Measurements from ENCODE around the gene HPS5. TPM values are rescaled to one million over a fixed set of nuclear protein-coding genes. Genes with fewer than 3 reads are reported as not detected.

HPS5 gene
- total and polyA plus RNA-seq, 2 donors (not counting 3 experiments of a cell fraction or from before 2014, with no cell fraction given): 4.7 to 14.1 TPM

- ChIA-PET POLR2A (no interaction called here), CTCF (interaction anchor here (1.3 kb wide), 1 partner anchor 10 kb away, joined by 4 read pairs; no protein-coding TSS in a partner anchor)
- dilution Hi-C loops (cut with MboI; ENCODE audit: extremely low pct_ligation_motif_present, low sequenced_read_pairs) (no loop called here), intact Hi-C loops (cut with micrococcal nuclease) (no loop called here)
- DNase-seq (ENCODE audit: low read depth, low spot score) (no peak), FAIRE-seq (no peak)
- H3K27me3 ChIP-seq (ENCODE audit: control insufficient read depth in 2 of 2, insufficient read depth in 2 of 2, low read length in 2 of 2): no peaks in the 10 kb centered on the region
- no peak for TF ChIP-seq POLR2A (IDR thresholded peaks at IDR 0.05; ENCODE audit: low read depth, low read length)
- no peak for TF ChIP-seq GATA2 (IDR thresholded peaks at IDR 0.05; ENCODE audit: insufficient read depth, insufficient read length, low read depth, low read length)
- no peak for TF ChIP-seq FOS (IDR thresholded peaks at IDR 0.05; ENCODE audit: borderline replicate concordance, insufficient read depth, low read length)
- no peak for TF ChIP-seq EZH2 (IDR thresholded peaks at IDR 0.05; ENCODE audit: borderline replicate concordance, low read depth, low read length, severe bottlenecking)
- no peak for TF ChIP-seq MYC (IDR thresholded peaks at IDR 0.05; ENCODE audit: low read depth, low read length)
- no peak for TF ChIP-seq JUN (IDR thresholded peaks at IDR 0.05; ENCODE audit: borderline replicate concordance, insufficient read depth, insufficient read length, low read depth)
- no peak for TF ChIP-seq POLR2AphosphoS5 (IDR thresholded peaks at IDR 0.05; ENCODE audit: insufficient read depth, low read depth, low read length)
- no peak for TF ChIP-seq MAX (IDR thresholded peaks at IDR 0.05; ENCODE audit: insufficient read depth, insufficient read length)
- peaks cover 2 to 17% of the 10 kb centered on the region in 2 experiments for H3K36me3 ChIP-seq (ENCODE audit: control insufficient read depth in 2 of 2, extremely low read depth in 1 of 2, insufficient read depth in 2 of 2, low read length in 2 of 2)
- H3K9me1 ChIP-seq (replicated peaks; ENCODE audit: control insufficient read depth, extremely low read depth, insufficient read depth, low read length): no peaks in the 10 kb centered on the region
- no peak overlapping the region for H2AFZ ChIP-seq (ENCODE audit: low read depth, low read length)
- no peaks in the 10 kb centered on the region for H3K9me3 ChIP-seq (replicated peaks; ENCODE audit: control insufficient read depth, insufficient read depth, low read length)
- no peaks in the 10 kb centered on the region for H4K20me1 ChIP-seq (replicated peaks; ENCODE audit: control insufficient read depth, extremely low read depth, insufficient read depth, low read length)
- H3K79me2 ChIP-seq (ENCODE audit: control insufficient read depth, insufficient read depth, low read length): no peaks in the 10 kb centered on the region
- H3K4me1 ChIP-seq (ENCODE audit: control insufficient read depth, extremely low read depth, insufficient read depth, low read length): no peaks in the 10 kb centered on the region
- no TSS peak for BruUV-seq (replicated peaks)
- H3K4me2 ChIP-seq (ENCODE audit: insufficient read depth, low read length): no peak overlapping the region
- H3K9ac ChIP-seq (replicated peaks; ENCODE audit: extremely low read depth, insufficient read depth, low read length): no peak overlapping the region
- H3K27ac ChIP-seq (ENCODE audit: insufficient read depth, low read depth, low read length): no peak overlapping the region
- H3K4me3 ChIP-seq (replicated peaks in 1 of 3; ENCODE audit: insufficient read depth in 1 of 3, low read depth in 1 of 3, low read length in 3 of 3): no peak overlapping the region
These were observed 36.1 kb downstream of the HPS5 start for GRCh38 chr11:18285841-18286240.

- no peak for DNase-seq (ENCODE audit: low read depth, low spot score)
- no peaks in the 10 kb centered on the region for H3K9me1 ChIP-seq (replicated peaks; ENCODE audit: control insufficient read depth, extremely low read depth, insufficient read depth, low read length)
- ChIA-PET CTCF (interaction anchor here (1.1 kb wide), 1 partner anchor 39 kb away, joined by 4 read pairs; no protein-coding TSS in a partner anchor), POLR2A (no interaction called here)
- BruUV-seq (replicated peaks): no TSS peak
- no peaks in the 10 kb centered on the region for H3K79me2 ChIP-seq (ENCODE audit: control insufficient read depth, insufficient read depth, low read length)
- H3K4me2 ChIP-seq (ENCODE audit: insufficient read depth, low read length): no peak overlapping the region
- no peak overlapping the region for H3K9ac ChIP-seq (replicated peaks; ENCODE audit: extremely low read depth, insufficient read depth, low read length)
- FAIRE-seq: no peak
- TF ChIP-seq JUN (IDR thresholded peaks at IDR 0.05; ENCODE audit: borderline replicate concordance, insufficient read depth, insufficient read length, low read depth) (no peak), POLR2A (IDR thresholded peaks at IDR 0.05; ENCODE audit: low read depth, low read length) (no peak), POLR2AphosphoS5 (IDR thresholded peaks at IDR 0.05; ENCODE audit: insufficient read depth, low read depth, low read length) (no peak), MYC (IDR thresholded peaks at IDR 0.05; ENCODE audit: low read depth, low read length) (no peak), CTCF (IDR thresholded peaks at IDR 0.05; ENCODE audit: extremely low read depth in 1 of 2, insufficient read depth in 1 of 2, low read depth in 1 of 2, low read length in 2 of 2) (no peak), FOS (IDR thresholded peaks at IDR 0.05; ENCODE audit: borderline replicate concordance, insufficient read depth, low read length) (no peak), MAX (IDR thresholded peaks at IDR 0.05; ENCODE audit: insufficient read depth, insufficient read length) (no peak), EZH2 (IDR thresholded peaks at IDR 0.05; ENCODE audit: borderline replicate concordance, low read depth, low read length, severe bottlenecking) (no peak), GATA2 (IDR thresholded peaks at IDR 0.05; ENCODE audit: insufficient read depth, insufficient read length, low read depth, low read length) (no peak)
- no peak overlapping the region for H3K4me3 ChIP-seq (replicated peaks in 1 of 3; ENCODE audit: insufficient read depth in 1 of 3, low read depth in 1 of 3, low read length in 3 of 3)
- no peaks in the 10 kb centered on the region for H3K4me1 ChIP-seq (ENCODE audit: control insufficient read depth, extremely low read depth, insufficient read depth, low read length)
- intact Hi-C loops (cut with micrococcal nuclease) (no loop called here), dilution Hi-C loops (cut with MboI; ENCODE audit: extremely low pct_ligation_motif_present, low sequenced_read_pairs) (no loop called here)
- no peak overlapping the region for H3K27ac ChIP-seq (ENCODE audit: insufficient read depth, low read depth, low read length)
- no peak overlapping the region for H2AFZ ChIP-seq (ENCODE audit: low read depth, low read length)
- no peaks in the 10 kb centered on the region for H3K27me3 ChIP-seq (ENCODE audit: control insufficient read depth in 2 of 2, insufficient read depth in 2 of 2, low read length in 2 of 2)
- no peaks in the 10 kb centered on the region for H4K20me1 ChIP-seq (replicated peaks; ENCODE audit: control insufficient read depth, extremely low read depth, insufficient read depth, low read length)
- H3K9me3 ChIP-seq (replicated peaks; ENCODE audit: control insufficient read depth, insufficient read depth, low read length): no peaks in the 10 kb centered on the region
- peaks cover 2 to 15% of the 10 kb centered on the region in 2 experiments for H3K36me3 ChIP-seq (ENCODE audit: control insufficient read depth in 2 of 2, extremely low read depth in 1 of 2, insufficient read depth in 2 of 2, low read length in 2 of 2)
These were observed 39.3 kb downstream of the HPS5 start for GRCh38 chr11:18282626-18283025.

Measured in endothelial cell of umbilical vein (primary cell).